Lower leg skin (tissue), 3 donors: Measurements from ENCODE around the gene ASB2.

Experiments used
- POLR2A ChIP-seq, 2 donors: fragments of 450-650 bp; IDR thresholded peaks; one replicate each; pipeline ENCODE4 v1.6.1; 2016 to 2017; ENCODE audit warnings: antibody characterized with exemption in 2 of 2, mild to moderate bottlenecking in 1 of 2, moderate library complexity in 1 of 2
- TF ChIP-seq, protein P1 (sequence below), 3 donors: fragments of 450-650 bp; IDR thresholded peaks; one replicate each; pipeline ENCODE4 v1.5.1; 2016; ENCODE audit warnings: antibody characterized with exemption in 3 of 3, mild to moderate bottlenecking in 3 of 3, moderate library complexity in 2 of 3

DNA sequence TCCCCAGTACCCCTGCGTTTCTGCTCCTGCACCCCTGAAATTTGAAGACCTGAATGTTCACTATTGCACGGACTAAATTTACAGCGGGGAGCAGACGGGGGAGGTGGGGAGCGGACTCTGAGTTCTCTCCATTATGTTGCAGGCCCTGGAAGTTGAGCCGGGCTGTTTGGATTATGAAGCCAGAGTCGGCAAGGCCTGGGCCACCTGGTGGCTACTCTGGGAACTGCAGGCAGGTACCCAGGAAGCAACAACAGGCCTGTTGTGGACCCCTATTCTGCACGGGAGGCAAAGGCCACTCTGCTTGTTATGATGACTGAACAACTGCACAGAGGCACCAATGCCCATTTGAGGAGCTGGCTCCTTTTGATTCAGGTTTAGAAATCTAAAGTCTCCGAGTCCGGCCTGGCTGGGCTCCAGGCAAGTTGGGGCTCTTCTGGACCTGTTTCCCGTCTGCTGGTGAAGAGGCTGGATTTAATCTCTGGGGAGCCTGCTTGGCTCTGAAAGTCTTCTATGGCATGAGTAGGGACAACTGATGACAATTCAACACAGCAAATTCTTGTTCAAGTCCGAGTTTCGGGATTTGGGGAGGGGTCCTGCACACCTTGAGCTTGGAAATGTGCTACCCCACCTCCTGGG is 83.3 kb downstream of the ASB2 start:
- TF ChIP-seq, protein P1, sequence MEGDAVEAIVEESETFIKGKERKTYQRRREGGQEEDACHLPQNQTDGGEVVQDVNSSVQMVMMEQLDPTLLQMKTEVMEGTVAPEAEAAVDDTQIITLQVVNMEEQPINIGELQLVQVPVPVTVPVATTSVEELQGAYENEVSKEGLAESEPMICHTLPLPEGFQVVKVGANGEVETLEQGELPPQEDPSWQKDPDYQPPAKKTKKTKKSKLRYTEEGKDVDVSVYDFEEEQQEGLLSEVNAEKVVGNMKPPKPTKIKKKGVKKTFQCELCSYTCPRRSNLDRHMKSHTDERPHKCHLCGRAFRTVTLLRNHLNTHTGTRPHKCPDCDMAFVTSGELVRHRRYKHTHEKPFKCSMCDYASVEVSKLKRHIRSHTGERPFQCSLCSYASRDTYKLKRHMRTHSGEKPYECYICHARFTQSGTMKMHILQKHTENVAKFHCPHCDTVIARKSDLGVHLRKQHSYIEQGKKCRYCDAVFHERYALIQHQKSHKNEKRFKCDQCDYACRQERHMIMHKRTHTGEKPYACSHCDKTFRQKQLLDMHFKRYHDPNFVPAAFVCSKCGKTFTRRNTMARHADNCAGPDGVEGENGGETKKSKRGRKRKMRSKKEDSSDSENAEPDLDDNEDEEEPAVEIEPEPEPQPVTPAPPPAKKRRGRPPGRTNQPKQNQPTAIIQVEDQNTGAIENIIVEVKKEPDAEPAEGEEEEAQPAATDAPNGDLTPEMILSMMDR (IDR thresholded peaks at IDR 0.05) = peak in 1 of 3 donors; percentile 91
- TF ChIP-seq POLR2A (IDR thresholded peaks at IDR 0.05) = no peak
